ENCODE data around the gene RPS29.
A peak's percentile ranks its signal among the peaks of the same experiment; 100 is the strongest.
"Not testable (repeated sequence)": the region's sequence is repeated elsewhere in the genome, so short reads cannot be mapped to it uniquely, and the experiment has no call there.

Gene RPS29

DNA sequence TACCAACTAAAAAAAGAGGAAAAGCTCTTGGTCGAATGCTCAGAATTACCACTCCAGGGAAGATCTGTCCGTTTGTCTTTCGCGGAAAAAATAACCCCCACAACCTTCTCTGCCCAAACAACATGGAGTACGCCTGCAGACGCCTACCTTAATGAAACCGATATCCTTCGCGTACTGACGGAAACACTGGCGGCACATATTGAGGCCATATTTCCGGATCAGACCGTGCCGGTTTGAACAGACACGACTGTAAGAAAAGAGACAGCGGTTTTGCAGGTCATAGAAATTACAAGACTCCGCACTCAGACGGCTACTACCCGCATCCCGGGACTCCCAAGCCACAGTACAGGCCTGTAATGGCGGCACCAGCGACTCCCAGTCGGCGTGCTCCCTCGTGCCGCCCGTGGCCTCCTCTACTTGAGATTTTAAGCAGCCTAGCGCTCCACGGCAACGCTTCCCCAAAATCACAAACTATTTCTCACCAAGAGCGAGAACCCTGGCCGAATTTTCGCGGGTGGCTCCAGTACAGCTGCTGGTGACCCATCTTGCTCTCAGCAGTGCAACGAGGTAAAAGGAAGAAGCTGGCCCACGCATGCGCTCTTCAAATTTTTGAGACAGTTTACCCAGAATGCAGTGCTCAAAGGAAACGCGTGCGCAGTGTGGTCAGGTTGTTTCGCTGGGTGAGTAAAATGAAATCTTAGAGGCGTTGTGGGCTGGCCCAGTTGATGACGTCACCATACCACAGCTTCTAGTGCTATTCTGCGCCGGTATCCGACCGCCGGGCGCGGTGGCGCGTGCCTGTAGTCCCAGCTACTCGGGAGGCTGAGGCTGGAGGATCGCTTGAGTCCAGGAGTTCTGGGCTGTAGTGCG lies at the start of gene RPS29:
Gene RPS29, minus strand, starts transcription at position 578 of the 870 bp plus-strand sequence. Its CDS starts 34 bp downstream, at position 544.
- DNase-seq (ENCODE audit: low spot score), result peak; percentile 95

GRCh38 chr14:49634547-49635334 lies 48.6 kb upstream of the RPS29 start, which contains the start of gene DNAAF2:
Gene DNAAF2 (minus strand): TSS chr14:49635244. CDS start chr14:49635149, 95 bp downstream.
- DNase-seq (ENCODE audit: low spot score), result peak; percentile 77

- DNase-seq (ENCODE audit: low spot score), result peak; percentile 91
Measured at GRCh38 chr14:49633640-49634546, 47.7 kb upstream of the RPS29 start.

DNA sequence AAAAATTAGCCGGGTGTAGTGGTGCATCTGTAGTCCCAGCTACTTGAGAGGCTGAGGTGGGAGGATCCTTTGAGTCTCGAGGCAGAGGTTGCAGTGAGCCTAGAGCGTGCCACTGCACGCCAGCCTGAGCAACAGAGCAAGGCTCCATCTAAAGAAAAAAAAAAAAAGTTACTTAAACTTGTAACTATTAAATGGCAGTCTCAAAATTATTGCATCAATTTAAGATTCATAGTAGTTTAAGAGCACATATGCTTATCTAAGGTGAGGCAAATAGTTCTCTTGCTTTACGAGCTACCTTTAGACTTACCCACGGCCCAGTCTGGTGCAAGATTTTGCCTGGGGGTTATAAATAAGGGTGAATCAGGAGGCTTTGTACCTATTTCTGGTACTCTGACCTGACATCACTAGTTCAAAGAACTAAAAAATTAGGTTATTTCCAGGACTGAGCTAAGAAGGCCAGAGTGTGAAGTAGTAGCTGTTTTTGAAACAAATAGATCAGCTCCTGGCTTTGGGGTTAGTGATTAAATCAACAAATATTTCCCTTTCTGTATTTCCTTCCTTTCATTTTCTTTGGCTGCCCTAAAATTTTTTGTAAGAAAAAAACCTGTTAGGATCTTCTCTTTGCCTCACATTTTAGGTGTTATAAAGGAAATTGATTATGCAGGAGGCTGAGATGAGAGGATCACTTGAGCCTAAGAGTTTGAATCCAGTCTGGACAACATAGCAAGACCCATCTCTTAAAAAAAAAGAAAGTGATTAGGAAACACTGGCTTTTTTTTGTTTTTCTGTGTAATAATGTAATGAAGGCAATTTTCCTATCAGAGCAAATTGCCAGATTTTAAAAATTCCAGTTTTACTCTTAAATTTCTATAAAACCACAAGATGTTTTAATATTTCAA lies 38.0 kb upstream of the RPS29 start:
- DNase-seq (ENCODE audit: low spot score), result no peak

GRCh38 chr14:49623387-49623786 lies 37.2 kb upstream of the RPS29 start:
- no peak for DNase-seq (ENCODE audit: low spot score)

DNA sequence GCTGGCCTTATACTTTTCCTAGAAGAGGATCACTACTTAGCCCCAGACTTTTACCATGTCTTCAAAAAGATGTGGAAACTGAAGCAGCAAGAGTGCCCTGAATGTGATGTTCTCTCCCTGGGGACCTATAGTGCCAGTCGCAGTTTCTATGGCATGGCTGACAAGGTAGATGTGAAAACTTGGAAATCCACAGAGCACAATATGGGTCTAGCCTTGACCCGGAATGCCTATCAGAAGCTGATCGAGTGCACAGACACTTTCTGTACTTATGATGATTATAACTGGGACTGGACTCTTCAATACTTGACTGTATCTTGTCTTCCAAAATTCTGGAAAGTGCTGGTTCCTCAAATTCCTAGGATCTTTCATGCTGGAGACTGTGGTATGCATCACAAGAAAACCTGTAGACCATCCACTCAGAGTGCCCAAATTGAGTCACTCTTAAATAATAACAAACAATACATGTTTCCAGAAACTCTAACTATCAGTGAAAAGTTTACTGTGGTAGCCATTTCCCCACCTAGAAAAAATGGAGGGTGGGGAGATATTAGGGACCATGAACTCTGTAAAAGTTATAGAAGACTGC lies 35.9 kb upstream of the RPS29 start:
- DNase-seq (ENCODE audit: low spot score), result no peak

- peak; percentile 55 for DNase-seq (ENCODE audit: low spot score)
Measured at GRCh38 chr14:49621114-49621881, 35.1 kb upstream of the RPS29 start.

DNA sequence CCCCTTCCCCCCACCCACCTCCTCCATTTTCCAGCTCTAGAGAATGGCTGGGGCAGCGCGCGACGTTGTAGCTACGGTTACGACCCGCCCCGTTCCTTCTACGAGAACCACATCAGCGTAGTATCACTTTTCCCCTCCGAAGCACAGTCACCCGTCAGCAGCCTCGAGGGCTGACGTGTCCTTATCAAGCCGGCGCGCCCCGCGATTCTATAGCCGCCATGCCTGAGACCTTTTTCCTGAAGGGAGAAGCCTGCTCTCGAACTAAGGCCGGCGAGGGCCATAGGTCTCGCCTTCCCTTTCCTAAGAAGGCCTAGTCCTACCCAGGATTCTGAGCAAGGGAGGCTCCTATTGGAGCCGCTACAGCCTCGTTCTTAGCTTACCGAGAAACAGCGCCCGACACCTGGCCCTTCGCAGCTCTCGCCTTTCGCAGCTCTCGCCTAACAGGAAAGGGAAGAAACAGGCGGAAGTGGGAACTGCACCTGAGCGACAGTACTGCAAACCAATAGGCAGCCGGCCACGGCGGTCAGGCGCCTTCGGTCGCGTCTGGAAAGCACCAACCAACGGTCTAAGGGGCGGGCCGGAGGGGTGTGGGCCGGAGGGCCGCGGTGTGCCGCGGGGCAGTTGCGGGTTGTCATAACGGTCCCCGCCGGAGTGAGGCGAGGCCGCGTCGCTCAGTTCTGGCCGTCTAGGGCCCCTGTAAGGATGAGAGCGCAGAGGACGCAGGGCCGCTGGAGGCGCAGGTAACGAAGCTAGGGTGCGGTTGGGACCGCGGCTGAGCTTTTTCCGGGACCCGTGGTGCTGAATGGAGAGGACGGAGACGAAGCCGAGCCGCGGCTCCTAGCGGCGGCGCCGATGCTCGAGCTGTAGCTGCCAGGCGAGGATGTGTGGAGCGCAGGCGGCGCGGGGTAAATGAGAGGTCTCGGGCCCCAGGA lies 34.3 kb upstream of the RPS29 start, which contains the start of the genes MGAT2 and RPL36AL:
Gene MGAT2, plus strand, starts transcription at position 618 of the 932 bp plus-strand sequence. CDS start 470 bp downstream, outside the sequence.
Gene RPL36AL, minus strand, starts transcription at position 445 of the 932 bp plus-strand sequence. CDS start 1,522 bp downstream, outside the sequence.
- peak; percentile 97 for DNase-seq (ENCODE audit: low spot score)

GRCh38 chr14:49619730-49620129 lies 33.5 kb upstream of the RPS29 start:
- DNase-seq (ENCODE audit: low spot score), result no peak

GRCh38 chr14:49619273-49619672 lies 33.1 kb upstream of the RPS29 start:
- not testable (repeated sequence) for DNase-seq (ENCODE audit: low spot score)

DNA sequence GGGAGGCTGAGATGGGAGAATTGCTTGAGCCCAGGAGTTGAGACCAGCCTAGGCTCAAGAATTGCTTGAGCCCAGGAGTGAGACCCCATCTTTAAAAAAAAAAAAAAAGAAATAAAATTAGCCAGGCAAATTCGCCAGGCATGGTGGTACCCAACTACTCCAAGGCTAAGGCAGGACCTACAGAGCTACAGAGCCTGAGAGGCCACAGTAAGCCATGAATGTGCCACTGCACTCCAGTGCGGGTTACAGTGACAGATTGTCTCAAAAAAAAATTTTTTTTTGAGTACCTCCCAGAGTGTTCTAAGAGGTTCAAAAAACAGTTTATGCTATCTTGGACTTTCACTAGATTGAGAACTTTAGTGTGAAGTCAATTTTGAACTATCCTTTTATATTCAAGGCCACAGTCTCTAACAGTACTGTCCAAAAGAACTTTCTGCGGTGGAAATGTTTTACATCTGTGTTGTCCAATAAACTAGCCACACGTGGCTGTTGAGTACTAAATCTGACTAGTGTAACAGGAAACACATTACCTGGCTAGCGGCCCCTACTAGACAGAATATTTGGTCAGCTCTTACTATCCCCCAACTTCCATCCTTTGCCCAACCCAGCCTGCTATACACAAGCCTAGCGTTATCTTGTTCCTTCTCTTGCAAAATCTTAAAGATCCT lies 31.8 kb upstream of the RPS29 start:
- DNase-seq (ENCODE audit: low spot score), result no peak

GRCh38 chr14:49615776-49616175 lies 29.6 kb upstream of the RPS29 start:
- no peak for DNase-seq (ENCODE audit: low spot score)

- DNase-seq (ENCODE audit: low spot score), result no peak
Measured at GRCh38 chr14:49614196-49614595, 28.0 kb upstream of the RPS29 start.

GRCh38 chr14:49612671-49613070 lies 26.5 kb upstream of the RPS29 start:
- no peak for DNase-seq (ENCODE audit: low spot score)

DNA sequence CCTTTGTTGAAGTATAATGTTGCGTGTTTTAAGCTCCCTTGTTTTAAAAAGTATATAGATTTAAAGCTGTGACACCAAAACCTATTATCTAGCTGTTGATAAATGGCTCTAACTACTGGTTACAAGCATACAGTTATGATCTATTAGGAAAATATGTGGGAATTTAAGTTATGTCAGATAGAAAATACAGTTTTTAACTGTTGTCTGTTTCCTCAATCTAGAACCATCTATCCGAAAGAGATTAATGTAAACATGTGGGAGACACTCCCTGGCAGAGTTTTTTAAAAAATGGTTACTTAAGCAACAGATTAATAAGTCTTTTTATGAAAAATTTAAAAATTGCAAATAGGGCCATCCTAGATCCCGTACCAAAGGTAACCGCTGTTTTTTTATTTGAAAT lies 26.1 kb upstream of the RPS29 start:
- DNase-seq (ENCODE audit: low spot score), result no peak

DNA sequence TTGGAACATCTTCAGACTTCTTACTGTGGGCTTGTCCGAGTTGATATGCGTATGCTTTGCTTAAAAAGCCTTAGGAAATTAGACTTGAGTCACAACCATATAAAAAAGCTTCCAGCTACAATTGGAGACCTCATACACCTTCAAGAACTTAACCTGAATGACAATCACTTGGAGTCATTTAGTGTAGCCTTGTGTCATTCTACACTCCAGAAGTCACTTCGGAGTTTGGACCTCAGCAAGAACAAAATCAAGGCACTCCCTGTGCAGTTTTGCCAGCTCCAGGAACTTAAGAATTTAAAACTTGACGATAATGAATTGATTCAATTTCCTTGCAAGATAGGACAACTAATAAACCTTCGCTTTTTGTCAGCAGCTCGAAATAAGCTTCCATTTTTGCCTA lies 21.4 kb upstream of the RPS29 start:
- DNase-seq (ENCODE audit: low spot score), result no peak

DNA sequence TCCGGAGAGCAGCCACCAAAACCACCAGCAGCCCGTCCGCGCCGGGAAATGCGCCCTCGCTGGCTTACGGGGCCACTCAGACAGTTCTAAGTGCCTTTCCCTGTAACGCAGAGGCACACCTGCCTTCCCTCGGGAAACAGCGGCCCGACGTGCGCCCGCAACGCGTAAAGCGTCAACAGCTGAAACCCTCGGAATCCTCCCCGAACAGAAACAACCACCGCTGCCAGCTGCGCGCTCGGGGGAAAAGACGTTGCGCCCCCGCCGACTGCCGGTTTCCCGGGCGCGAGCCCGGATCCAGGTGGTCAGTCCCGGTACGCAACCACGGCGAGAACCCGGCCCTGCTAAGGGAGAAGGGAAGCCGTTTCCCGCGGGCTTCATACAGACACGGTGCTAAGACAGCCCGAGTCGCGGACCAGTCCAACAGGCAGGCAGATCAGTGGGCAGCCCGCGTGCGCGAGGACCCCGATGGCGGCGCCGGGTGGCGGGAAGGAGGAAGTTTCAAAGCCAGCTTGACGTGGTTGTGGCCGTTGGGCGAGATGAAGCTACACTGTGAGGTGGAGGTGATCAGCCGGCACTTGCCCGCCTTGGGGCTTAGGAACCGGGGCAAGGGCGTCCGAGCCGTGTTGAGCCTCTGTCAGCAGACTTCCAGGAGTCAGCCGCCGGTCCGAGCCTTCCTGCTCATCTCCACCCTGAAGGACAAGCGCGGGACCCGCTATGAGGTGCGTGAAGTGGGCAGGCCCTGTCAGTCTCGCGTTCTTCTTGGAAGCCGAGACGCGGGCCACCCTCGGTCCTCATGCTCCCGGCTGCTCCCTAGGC lies 12.5 kb upstream of the RPS29 start, which contains the start of gene LRR1:
Gene LRR1, plus strand, starts transcription at position 456 of the 816 bp plus-strand sequence. Its CDS starts 81 bp downstream, at position 537.
- DNase-seq (ENCODE audit: low spot score), result peak; percentile 78

All from germinal center (tissue), 1 donor.